HEK293 (cell line): ENCODE results near the gene VSTM2L.

Experiments used
- CTCF ChIA-PET: fragments of 350-600 bp; formaldehyde crosslinking; extraction: SDS; loops from one replicate; lab custom pipeline; 2021; ENCODE audit warnings: antibody characterized with exemption; lab: Yijun Ruan, JAX
- POLR2A ChIA-PET: fragments of 300-600 bp; formaldehyde crosslinking; extraction: SDS; loops from one replicate; lab custom pipeline; 2020; ENCODE audit warnings: antibody characterized with exemption, inconsistent platforms; lab: Yijun Ruan, JAX
- H3K27ac ChIP-seq: fragments of 200-500 bp; sonication (Bioruptor generic); 2 replicates; pipeline ENCODE4 v1.5.1; 2014; ENCODE audit warnings: low read depth, low read length, control low read depth, inconsistent platforms; ENCODE audit errors: extremely low read depth
- H3K36me3 ChIP-seq, 2 experiments: fragments of 200-500 bp in 1 of 2; sonication (Bioruptor generic) in 1 of 2; 1 replicate in 1 of 2; 2 replicates in 1 of 2; pipeline ENCODE4 v1.5.1; 2014 to 2017; ENCODE audit warnings: inconsistent platforms in 2 of 2, low read length in 2 of 2; ENCODE audit not compliant: control insufficient read depth in 2 of 2, insufficient read depth in 1 of 2
- H3K4me1 ChIP-seq: fragments of 200-500 bp; sonication (Bioruptor generic); 2 replicates; pipeline ENCODE4 v1.5.1; 2014; ENCODE audit warnings: mild to moderate bottlenecking, low read length, inconsistent platforms; ENCODE audit not compliant: control insufficient read depth, insufficient read depth
- H3K4me3 ChIP-seq: 2 replicates; pipeline ENCODE4 v1.5.1; 2011; ENCODE audit warnings: low read depth, mild to moderate bottlenecking, control low read depth, low read length, moderate library complexity
- H3K9me3 ChIP-seq: fragments of 200-500 bp; sonication (Bioruptor generic); 2 replicates; pipeline ENCODE4 v1.5.1; 2014; ENCODE audit warnings: low read depth, low read length, inconsistent platforms; ENCODE audit not compliant: control insufficient read depth, insufficient read depth
- GLIS1 ChIP-seq: fragments of 450-650 bp; formaldehyde crosslinking; IDR thresholded peaks from 2 replicates; pipeline ENCODE4 v1.5.1; 2016; ENCODE audit warnings: missing biosample characterization, missing genetic modification characterization
- HOXD13 ChIP-seq: sonication (generic); formaldehyde crosslinking; IDR thresholded peaks from 2 replicates; pipeline ENCODE4 v1.8.0; 2022; ENCODE audit warnings: missing genetic modification reagents, borderline replicate concordance
- MYNN ChIP-seq: fragments of 450-650 bp; formaldehyde crosslinking; IDR thresholded peaks from 2 replicates; pipeline ENCODE4 v1.5.1; 2016; ENCODE audit warnings: missing biosample characterization, missing genetic modification characterization, borderline replicate concordance
- OSR2 ChIP-seq: fragments of 450-650 bp; formaldehyde crosslinking; IDR thresholded peaks from 2 replicates; pipeline ENCODE4 v1.5.1; 2016; ENCODE audit warnings: missing biosample characterization, missing genetic modification characterization
- OVOL3 ChIP-seq: fragments of 450-650 bp; formaldehyde crosslinking; IDR thresholded peaks from 2 replicates; pipeline ENCODE4 v1.5.1; 2016; ENCODE audit warnings: missing biosample characterization, missing genetic modification characterization
- SETDB1 ChIP-seq: IDR thresholded peaks from one replicate; pipeline ENCODE4 v1.6.1; 2017; ENCODE audit warnings: mild to moderate bottlenecking, low read length, moderate library complexity, mixed read lengths; ENCODE audit not compliant: insufficient read length
- SP3 ChIP-seq: fragments of 450-650 bp; formaldehyde crosslinking; IDR thresholded peaks from 2 replicates; pipeline ENCODE4 v1.5.1; 2016; ENCODE audit warnings: missing biosample characterization, missing genetic modification characterization
- WT1 ChIP-seq: fragments of 450-650 bp; formaldehyde crosslinking; IDR thresholded peaks from 2 replicates; pipeline ENCODE4 v1.5.1; 2016; ENCODE audit warnings: missing biosample characterization, missing genetic modification characterization
- ZFP37 ChIP-seq: fragments of 450-650 bp; formaldehyde crosslinking; IDR thresholded peaks from 2 replicates; pipeline ENCODE4 v1.5.1; 2016; ENCODE audit warnings: missing biosample characterization, missing genetic modification characterization
- ZFP41 ChIP-seq: fragments of 450-650 bp; formaldehyde crosslinking; IDR thresholded peaks from 2 replicates; pipeline ENCODE4 v1.5.1; 2016; ENCODE audit warnings: missing biosample characterization, missing genetic modification characterization, borderline replicate concordance
- ZNF133 ChIP-seq: fragments of 450-650 bp; formaldehyde crosslinking; IDR thresholded peaks from 2 replicates; pipeline ENCODE4 v1.5.1; 2016; ENCODE audit warnings: missing biosample characterization, missing genetic modification characterization
- ZNF140 ChIP-seq: fragments of 450-650 bp; formaldehyde crosslinking; IDR thresholded peaks from 2 replicates; pipeline ENCODE4 v1.5.1; 2016; ENCODE audit warnings: missing biosample characterization, missing genetic modification characterization
- ZNF223 ChIP-seq: fragments of 450-650 bp; formaldehyde crosslinking; IDR thresholded peaks from 2 replicates; pipeline ENCODE4 v1.5.1; 2016; ENCODE audit warnings: missing biosample characterization, missing genetic modification characterization
- ZNF23 ChIP-seq: fragments of 450-650 bp; formaldehyde crosslinking; IDR thresholded peaks from 2 replicates; pipeline ENCODE4 v1.5.1; 2016; ENCODE audit warnings: missing biosample characterization, missing genetic modification characterization, borderline replicate concordance
- ZNF341 ChIP-seq: fragments of 450-650 bp; formaldehyde crosslinking; IDR thresholded peaks from 2 replicates; pipeline ENCODE4; 2016; ENCODE audit warnings: low read depth, missing biosample characterization, missing genetic modification characterization
- ZNF433 ChIP-seq: fragments of 450-650 bp; formaldehyde crosslinking; IDR thresholded peaks from 2 replicates; pipeline ENCODE4 v1.5.1; 2016; ENCODE audit warnings: missing biosample characterization, missing genetic modification characterization, low read depth
- ZNF473 ChIP-seq: fragments of 450-650 bp; formaldehyde crosslinking; IDR thresholded peaks from 2 replicates; pipeline ENCODE4 v1.5.1; 2017; ENCODE audit warnings: missing biosample characterization, missing genetic modification characterization
- ZNF548 ChIP-seq: fragments of 450-650 bp; formaldehyde crosslinking; IDR thresholded peaks from 2 replicates; pipeline ENCODE4 v1.5.1; 2016; ENCODE audit warnings: missing biosample characterization, missing genetic modification characterization
- ZNF571 ChIP-seq: fragments of 450-650 bp; formaldehyde crosslinking; IDR thresholded peaks from 2 replicates; pipeline ENCODE4 v1.5.0; 2017; ENCODE audit warnings: missing biosample characterization, missing genetic modification characterization
- ZNF585B ChIP-seq: fragments of 450-650 bp; formaldehyde crosslinking; IDR thresholded peaks from 2 replicates; pipeline ENCODE4 v1.5.1; 2016; ENCODE audit warnings: missing biosample characterization, missing genetic modification characterization
- ZNF660 ChIP-seq: fragments of 450-650 bp; IDR thresholded peaks from 2 replicates; pipeline ENCODE4 v1.5.1; 2018; ENCODE audit warnings: missing biosample characterization, mild to moderate bottlenecking, missing genetic modification characterization
- ZNF670 ChIP-seq: fragments of 450-650 bp; formaldehyde crosslinking; IDR thresholded peaks from 2 replicates; pipeline ENCODE4 v1.5.1; 2016; ENCODE audit warnings: missing biosample characterization, missing genetic modification characterization, low read depth
- ZNF701 ChIP-seq: fragments of 450-650 bp; formaldehyde crosslinking; IDR thresholded peaks from 2 replicates; pipeline ENCODE4 v1.5.1; 2016; ENCODE audit warnings: missing biosample characterization, missing genetic modification characterization
- ZNF76 ChIP-seq: fragments of 450-650 bp; formaldehyde crosslinking; IDR thresholded peaks from 2 replicates; pipeline ENCODE4; 2016; ENCODE audit warnings: low read depth, missing biosample characterization, missing genetic modification characterization, borderline replicate concordance
- ZNF791 ChIP-seq: fragments of 450-650 bp; formaldehyde crosslinking; IDR thresholded peaks from 2 replicates; pipeline ENCODE4 v1.5.1; 2016; ENCODE audit warnings: missing biosample characterization, missing genetic modification characterization
- ZNF792 ChIP-seq: fragments of 450-650 bp; formaldehyde crosslinking; IDR thresholded peaks from 2 replicates; pipeline ENCODE4 v1.5.1; 2016; ENCODE audit warnings: missing biosample characterization, missing genetic modification characterization
- TF ChIP-seq, protein P1 (sequence below): fragments of 450-650 bp; formaldehyde crosslinking; IDR thresholded peaks from 2 replicates; pipeline ENCODE4 v1.5.1; 2016; ENCODE audit warnings: missing biosample characterization, missing genetic modification characterization
- TF ChIP-seq, protein P2 (sequence below): fragments of 450-650 bp; formaldehyde crosslinking; IDR thresholded peaks from 2 replicates; pipeline ENCODE4 v1.5.1; 2016; ENCODE audit warnings: missing biosample characterization, missing genetic modification characterization
- TF ChIP-seq, protein P3 (sequence below): fragments of 450-650 bp; formaldehyde crosslinking; IDR thresholded peaks from 2 replicates; pipeline ENCODE4 v1.5.1; 2017; ENCODE audit warnings: missing biosample characterization, missing genetic modification characterization

Gene VSTM2L

DNA sequence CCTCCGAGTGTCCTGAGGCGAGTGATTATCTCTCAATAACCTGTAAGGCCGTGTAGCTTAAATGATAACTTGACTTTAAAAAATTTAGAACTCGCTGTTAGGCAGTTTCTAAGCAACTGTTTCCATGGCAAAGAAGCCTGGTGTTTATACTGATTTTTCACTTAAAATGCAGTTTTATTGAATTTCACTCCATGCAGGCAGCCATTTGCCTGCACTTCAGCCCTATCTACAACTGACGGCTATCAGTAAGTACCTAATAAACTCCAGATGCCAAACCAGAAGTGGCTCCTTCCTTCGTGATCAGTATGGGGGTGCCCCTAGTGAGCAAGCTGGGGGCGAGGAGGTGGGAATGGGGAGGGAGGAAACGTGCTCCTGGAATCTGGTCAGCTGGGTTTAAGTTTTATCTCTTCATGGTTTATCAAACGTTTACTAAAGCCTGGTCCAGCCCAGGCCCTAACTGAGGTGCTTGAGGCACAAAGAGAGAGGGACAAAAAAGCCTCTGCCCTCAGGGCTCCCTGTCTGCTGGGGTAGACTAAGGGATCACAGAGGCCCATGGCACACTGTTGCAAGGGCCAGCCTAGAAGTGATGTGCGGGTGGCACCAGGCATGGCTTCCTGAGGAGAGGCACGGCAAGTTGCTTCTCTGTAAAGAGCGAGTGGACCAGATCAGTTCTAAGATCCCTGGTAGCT lies 84.8 kb downstream of the VSTM2L start:
- H3K9me3 ChIP-seq, result no peaks in the 10 kb centered on the region
- CTCF ChIA-PET, result interaction anchor here (0.6 to 1.0 kb wide), 2 partner anchors 85 to 349 kb away, joined by 3 read pairs; partner anchors contain the start of gene VSTM2L
- TF ChIP-seq ZNF76 (tag by site-specific recombination), result no peak
- TF ChIP-seq OSR2 (tag by site-specific recombination), result no peak
- no peak for TF ChIP-seq SETDB1
- TF ChIP-seq, all 188 proteins: peak for 0
- no peak overlapping the region for H3K4me3 ChIP-seq
- H3K36me3 ChIP-seq, result peaks cover 0 to 81% of the 10 kb centered on the region in 2 experiments; a peak in 1 of 3 replicates
- no peak overlapping the region for H3K27ac ChIP-seq
- no peaks in the 10 kb centered on the region for H3K4me1 ChIP-seq
- POLR2A ChIA-PET, result no interaction called here

DNA sequence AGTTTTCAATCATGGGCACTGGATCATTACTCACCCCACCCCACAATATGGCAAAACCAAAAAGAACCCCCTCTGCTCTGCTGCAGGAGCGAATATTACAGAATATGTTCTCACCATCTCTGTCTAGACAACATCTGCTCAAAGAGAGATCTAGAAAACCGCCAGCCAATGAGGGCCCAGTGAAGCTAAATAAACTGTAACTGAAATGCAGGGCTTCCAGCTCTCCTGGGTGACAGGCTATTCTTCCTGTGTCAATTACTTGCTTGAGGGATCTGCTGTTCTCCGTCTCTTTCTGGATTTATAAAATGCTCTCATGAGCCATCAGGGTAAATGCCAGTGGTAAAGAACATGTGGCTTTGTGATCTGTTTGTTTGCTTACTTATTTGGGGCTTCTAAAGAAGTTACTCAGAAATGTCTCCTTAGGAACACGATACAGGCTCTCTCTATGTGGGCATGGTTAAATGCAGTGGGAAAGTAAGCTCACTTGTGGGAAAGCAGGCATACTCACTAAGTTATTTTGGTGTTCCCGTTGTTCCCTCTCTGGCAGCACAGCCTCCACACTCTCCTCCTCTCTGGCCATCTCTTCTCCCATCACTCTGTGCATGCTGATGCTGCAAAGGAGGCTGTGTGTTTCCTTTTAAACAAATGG lies 85.5 kb downstream of the VSTM2L start:
- H3K27ac ChIP-seq, result no peak overlapping the region
- ChIA-PET CTCF (interaction anchor here (1.0 kb wide), 1 partner anchor 86 kb away, joined by 3 read pairs; the partner anchor contains the start of gene VSTM2L), POLR2A (no interaction called here)
- H3K4me1 ChIP-seq, result no peaks in the 10 kb centered on the region
- no peak overlapping the region for H3K4me3 ChIP-seq
- TF ChIP-seq ZNF223 (tag by site-specific recombination) (no peak), HOXD13 (CRISPR knock-in tag) (no peak), ZNF341 (tag by site-specific recombination) (no peak), OSR2 (tag by site-specific recombination) (no peak), OVOL3 (tag by site-specific recombination) (no peak), WT1 (tag by site-specific recombination) (no peak), ZNF133 (tag by site-specific recombination) (no peak), ZFP41 (tag by site-specific recombination) (no peak), ZNF791 (tag by site-specific recombination) (no peak), ZNF701 (tag by site-specific recombination) (no peak), ZNF473 (tag by site-specific recombination) (no peak), ZNF548 (tag by site-specific recombination) (no peak), MYNN (no peak)
- H3K36me3 ChIP-seq, result peaks cover 0 to 76% of the 10 kb centered on the region in 2 experiments; a peak in 1 of 3 replicates
- no peaks in the 10 kb centered on the region for H3K9me3 ChIP-seq

DNA sequence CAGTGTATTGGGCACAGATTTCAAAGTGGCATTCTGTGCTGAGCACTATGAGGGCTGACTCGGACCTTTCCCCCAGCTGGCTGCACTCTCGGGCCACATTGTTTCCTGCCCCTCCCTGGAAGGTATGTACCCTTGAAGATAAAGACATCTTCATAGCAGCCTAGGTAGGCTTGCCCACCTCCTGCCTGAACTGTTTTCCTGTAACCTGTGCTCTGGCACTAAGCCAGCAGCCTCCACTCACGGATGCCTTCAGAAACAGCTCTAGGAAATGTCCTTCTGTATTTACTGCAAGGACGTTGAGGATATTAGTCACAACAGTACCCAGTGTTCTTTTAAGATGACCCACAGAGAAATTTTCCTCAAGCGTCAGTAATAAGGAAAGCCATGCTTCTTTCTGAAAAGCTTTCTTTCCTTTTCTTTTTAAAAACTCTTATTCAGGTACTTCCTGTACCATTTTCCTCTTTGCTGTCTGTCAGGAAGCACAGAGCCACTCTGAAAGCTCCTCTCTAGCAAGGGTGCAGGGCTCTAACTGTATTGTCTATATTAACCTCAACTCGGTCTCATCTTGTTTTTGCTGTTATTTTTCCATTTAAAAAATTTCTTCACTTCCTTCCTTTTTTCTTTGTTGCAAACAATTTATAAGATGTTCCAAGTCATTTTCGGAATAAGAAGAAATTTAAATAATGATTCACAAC lies 86.8 kb downstream of the VSTM2L start:
- Histone ChIP-seq H3K4me3 (no peak overlapping the region), H3K9me3 (no peaks in the 10 kb centered on the region), H3K4me1 (no peaks in the 10 kb centered on the region), H3K36me3 (peaks cover 0 to 80% of the 10 kb centered on the region in 2 experiments; a peak in 1 of 3 replicates), H3K27ac (no peak overlapping the region)
- CTCF ChIA-PET, result interaction anchor here (0.6 kb wide), 1 partner anchor 338 kb away, joined by 3 read pairs; no protein-coding TSS in a partner anchor
- POLR2A ChIA-PET, result no interaction called here
- no peak for TF ChIP-seq GLIS1
- no peak for TF ChIP-seq ZNF670 (tag by site-specific recombination)
- no peak for TF ChIP-seq ZNF571
- no peak for TF ChIP-seq ZNF23 (tag by site-specific recombination)
- no peak for TF ChIP-seq SETDB1
- TF ChIP-seq ZNF140 (tag by site-specific recombination), result no peak
- TF ChIP-seq SP3 (tag by site-specific recombination), result no peak
- TF ChIP-seq ZNF792 (tag by site-specific recombination), result no peak
- TF ChIP-seq, protein P1, sequence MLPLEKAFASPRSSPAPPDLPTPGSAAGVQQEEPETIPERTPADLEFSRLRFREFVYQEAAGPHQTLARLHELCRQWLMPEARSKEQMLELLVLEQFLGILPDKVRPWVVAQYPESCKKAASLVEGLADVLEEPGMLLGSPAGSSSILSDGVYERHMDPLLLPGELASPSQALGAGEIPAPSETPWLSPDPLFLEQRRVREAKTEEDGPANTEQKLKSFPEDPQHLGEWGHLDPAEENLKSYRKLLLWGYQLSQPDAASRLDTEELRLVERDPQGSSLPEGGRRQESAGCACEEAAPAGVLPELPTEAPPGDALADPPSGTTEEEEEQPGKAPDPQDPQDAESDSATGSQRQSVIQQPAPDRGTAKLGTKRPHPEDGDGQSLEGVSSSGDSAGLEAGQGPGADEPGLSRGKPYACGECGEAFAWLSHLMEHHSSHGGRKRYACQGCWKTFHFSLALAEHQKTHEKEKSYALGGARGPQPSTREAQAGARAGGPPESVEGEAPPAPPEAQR (tag by site-specific recombination), result no peak
- TF ChIP-seq, protein P2, sequence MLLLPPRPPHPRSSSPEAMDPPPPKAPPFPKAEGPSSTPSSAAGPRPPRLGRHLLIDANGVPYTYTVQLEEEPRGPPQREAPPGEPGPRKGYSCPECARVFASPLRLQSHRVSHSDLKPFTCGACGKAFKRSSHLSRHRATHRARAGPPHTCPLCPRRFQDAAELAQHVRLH (tag by site-specific recombination), result no peak
- TF ChIP-seq, protein P3, sequence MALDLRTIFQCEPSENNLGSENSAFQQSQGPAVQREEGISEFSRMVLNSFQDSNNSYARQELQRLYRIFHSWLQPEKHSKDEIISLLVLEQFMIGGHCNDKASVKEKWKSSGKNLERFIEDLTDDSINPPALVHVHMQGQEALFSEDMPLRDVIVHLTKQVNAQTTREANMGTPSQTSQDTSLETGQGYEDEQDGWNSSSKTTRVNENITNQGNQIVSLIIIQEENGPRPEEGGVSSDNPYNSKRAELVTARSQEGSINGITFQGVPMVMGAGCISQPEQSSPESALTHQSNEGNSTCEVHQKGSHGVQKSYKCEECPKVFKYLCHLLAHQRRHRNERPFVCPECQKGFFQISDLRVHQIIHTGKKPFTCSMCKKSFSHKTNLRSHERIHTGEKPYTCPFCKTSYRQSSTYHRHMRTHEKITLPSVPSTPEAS (tag by site-specific recombination), result no peak
- TF ChIP-seq ZNF660, result no peak
- no peak for TF ChIP-seq ZNF433
- TF ChIP-seq ZFP37 (tag by site-specific recombination), result no peak
- no peak for TF ChIP-seq ZNF585B (tag by site-specific recombination)
